HCT116 (cell line): ENCODE measurements around the gene MTG2. TPM values are rescaled to one million over a fixed set of nuclear protein-coding genes. Genes with fewer than 3 reads are reported as not detected.

Experiments used
- ATAC-seq: fragments of 200-7000 bp; cut with Tn5 transposase; 2 replicates; pipeline ENCODE4 v1.9.1; 2020; ENCODE audit warnings: mild to moderate bottlenecking, moderate library complexity
- BruUV-seq: library from RNA; stranded (reverse); fragments of 400-500 nt; replicated peaks from 2 replicates; lab custom pipeline; 2021; lab: Mats Ljungman, UMichigan
- CTCF ChIA-PET: fragments of 300-600 bp; sonication (Branson Sonifier 250); formaldehyde crosslinking; loops from one replicate; lab custom pipeline; 2021; ENCODE audit warnings: antibody characterized with exemption; lab: Charles Lee
- POLR2A ChIA-PET: fragments of 300-600, 350-600 bp; sonication (Branson Sonifier 250); formaldehyde crosslinking; loops from one replicate; lab custom pipeline; 2021; ENCODE audit warnings: antibody characterized with exemption; lab: Charles Lee
- RAD21 ChIA-PET, 2 experiments: fragments of 300-600 bp; sonication (Branson Sonifier 250); formaldehyde crosslinking; loops; one replicate each; lab custom pipeline; 2023; ENCODE audit warnings: low total read pairs in 2 of 2; ENCODE audit not compliant: uncharacterized antibody in 2 of 2, unreplicated experiment in 2 of 2, low non-redundant PET in 1 of 2; lab: Charles Lee
- DNase-seq: peaks from one replicate; pipeline ENCODE4 v3.0.0-alpha.2; 2010; ENCODE audit warnings: low read depth, low spot score
- H2AFZ ChIP-seq: fragments of 200-600 bp; shearing (Covaris generic), sonication (generic); 2 replicates; pipeline ENCODE4 v1.6.1; 2017; ENCODE audit warnings: low read depth, mixed run types, mixed read lengths, antibody characterized with exemption, low read length; ENCODE audit not compliant: poor library complexity, severe bottlenecking
- H3K27ac ChIP-seq: 2 replicates; pipeline ENCODE4 v1.5.1; 2012; ENCODE audit warnings: low read depth, low read length
- H3K27me3 ChIP-seq: fragments of 200-600 bp; sonication (generic); 2 replicates; pipeline ENCODE4 v1.6.1; 2016; ENCODE audit warnings: mixed run types, low read length, mixed read lengths; ENCODE audit not compliant: insufficient read depth
- H3K36me3 ChIP-seq, 2 experiments: fragments of 200-500 bp in 1 of 2; fragments of 200-600 bp in 1 of 2; sonication (Bioruptor generic) in 1 of 2; sonication (generic) in 1 of 2; 2 replicates each; pipeline versions ENCODE4 v1.5.1 to v1.6.1; 2014 to 2016; ENCODE audit warnings: low read length in 2 of 2, inconsistent platforms in 1 of 2, mixed read lengths in 1 of 2, mixed run types in 1 of 2; ENCODE audit not compliant: insufficient read depth in 2 of 2, control insufficient read depth in 1 of 2
- H3K4me1 ChIP-seq, 2 experiments: fragments of 200-600 bp in 1 of 2; sonication (generic) in 1 of 2; 2 replicates each; pipeline versions ENCODE4 v1.5.1 to v1.6.1; 2012 to 2017; ENCODE audit warnings: low read length in 2 of 2, inconsistent platforms in 1 of 2, mild to moderate bottlenecking in 1 of 2, mixed read lengths in 1 of 2, mixed run types in 1 of 2, moderate library complexity in 1 of 2; ENCODE audit not compliant: insufficient read depth in 2 of 2, control insufficient read depth in 1 of 2
- H3K4me2 ChIP-seq: fragments of 200-600 bp; sonication (generic); 2 replicates; pipeline ENCODE4 v1.6.1; 2017; ENCODE audit warnings: mixed run types, low read length, mixed read lengths
- H3K4me3 ChIP-seq, 2 experiments: fragments of 200-600 bp in 1 of 2; sonication (generic) in 1 of 2; replicated peaks in 1 of 2; 2 replicates each; pipeline ENCODE4 v1.5.1; 2011 to 2016; ENCODE audit warnings: low read length in 2 of 2, control low read depth in 1 of 2, low read depth in 1 of 2, mild to moderate bottlenecking in 1 of 2, mixed read lengths in 1 of 2, mixed run types in 1 of 2
- H3K79me2 ChIP-seq: fragments of 200-600 bp; sonication (generic); 2 replicates; pipeline ENCODE4 v1.6.1; 2017; ENCODE audit warnings: mild to moderate bottlenecking, mixed run types, low read length, moderate library complexity, mixed read lengths; ENCODE audit not compliant: insufficient read depth
- H3K9ac ChIP-seq: fragments of 200-600 bp; sonication (generic); 2 replicates; pipeline ENCODE4 v1.6.1; 2016; ENCODE audit warnings: low read length, mixed read lengths
- H3K9me2 ChIP-seq: fragments of 200-600 bp; sonication (generic), shearing (Covaris generic); 2 replicates; pipeline ENCODE4 v1.6.1; 2017; ENCODE audit warnings: mixed run types, mild to moderate bottlenecking, moderate library complexity; ENCODE audit not compliant: insufficient read depth
- H3K9me3 ChIP-seq, 2 experiments: fragments of 200-500 bp in 1 of 2; fragments of 200-600 bp in 1 of 2; sonication (Bioruptor generic) in 1 of 2; sonication (generic) in 1 of 2; 2 replicates each; pipeline ENCODE4 v1.6.1; 2014 to 2017; ENCODE audit warnings: low read length in 2 of 2, mixed read lengths in 2 of 2, inconsistent platforms in 1 of 2, low read depth in 1 of 2, mild to moderate bottlenecking in 1 of 2, mixed run types in 1 of 2, moderate library complexity in 1 of 2; ENCODE audit not compliant: control insufficient read depth in 1 of 2, insufficient read depth in 1 of 2
- H4K20me1 ChIP-seq: fragments of 200-600 bp; sonication (generic), shearing (Covaris generic); 2 replicates; pipeline ENCODE4 v1.6.1; 2017; ENCODE audit warnings: mixed run types, mild to moderate bottlenecking, moderate library complexity; ENCODE audit not compliant: insufficient read depth
- CBX3 ChIP-seq: IDR thresholded peaks from 2 replicates; pipeline ENCODE4 v1.6.1; 2012; ENCODE audit warnings: low read depth
- EZH2phosphoT487 ChIP-seq: fragments of 200-600 bp; IDR thresholded peaks from 2 replicates; pipeline ENCODE4 v1.6.1; 2018; ENCODE audit warnings: antibody characterized with exemption, borderline replicate concordance
- FOSL1 ChIP-seq: IDR thresholded peaks from 2 replicates; pipeline ENCODE4 v1.6.1; 2012; ENCODE audit warnings: low read depth
- POLR2AphosphoS5 ChIP-seq: IDR thresholded peaks from 2 replicates; pipeline ENCODE4 v1.6.1; 2011; ENCODE audit warnings: mild to moderate bottlenecking, low read depth, low read length, moderate library complexity
- RAD21 ChIP-seq: IDR thresholded peaks from 2 replicates; pipeline ENCODE4 v1.6.1; 2012; ENCODE audit warnings: low read depth, mild to moderate bottlenecking
- SIN3A ChIP-seq: IDR thresholded peaks from 2 replicates; pipeline ENCODE4 v1.6.1; 2012; ENCODE audit warnings: low read depth
- SP1 ChIP-seq: IDR thresholded peaks from 2 replicates; pipeline ENCODE4 v1.6.1; 2012; ENCODE audit warnings: low read depth
- ZFX ChIP-seq: fragments of 450-650 bp; IDR thresholded peaks from 2 replicates; pipeline ENCODE4 v1.6.1; 2017
- intact Hi-C: fragments of 100-400 bp; cut with micrococcal nuclease; formaldehyde crosslinking; loops from 2 replicates; pipeline ENCODE4 v1.10.0; 2022
- total RNA-seq: library from RNA; stranded (reverse); gene quantifications from one replicate; pipeline ENCODE4 v1.2.1, GENCODE V29; 2021; ENCODE audit not compliant: unreplicated experiment
- TF ChIP-seq, protein P1 (sequence below): IDR thresholded peaks from 2 replicates; pipeline ENCODE4 v1.6.1; 2012; ENCODE audit warnings: low read depth
- TF ChIP-seq, protein P2 (sequence below): IDR thresholded peaks from 2 replicates; pipeline ENCODE4 v1.6.1; 2012
- TF ChIP-seq, protein P3 (sequence below), 3 experiments: fragments of 200-600 bp in 1 of 3; sonication (generic) in 1 of 3; IDR thresholded peaks in 2 of 3; conservative IDR thresholded peaks in 1 of 3; 2 replicates each; pipeline ENCODE4 v1.5.1; 2012 to 2017; ENCODE audit warnings: low read depth in 2 of 3, low read length in 2 of 3, antibody characterized with exemption in 1 of 3, borderline replicate concordance in 1 of 3, control low read depth in 1 of 3, mild to moderate bottlenecking in 1 of 3, mixed read lengths in 1 of 3, mixed run types in 1 of 3, moderate library complexity in 1 of 3; ENCODE audit not compliant: insufficient read depth in 1 of 3

The MTG2 gene
- total RNA-seq, 1 experiment from 2014 or later: 43.3 TPM

DNA sequence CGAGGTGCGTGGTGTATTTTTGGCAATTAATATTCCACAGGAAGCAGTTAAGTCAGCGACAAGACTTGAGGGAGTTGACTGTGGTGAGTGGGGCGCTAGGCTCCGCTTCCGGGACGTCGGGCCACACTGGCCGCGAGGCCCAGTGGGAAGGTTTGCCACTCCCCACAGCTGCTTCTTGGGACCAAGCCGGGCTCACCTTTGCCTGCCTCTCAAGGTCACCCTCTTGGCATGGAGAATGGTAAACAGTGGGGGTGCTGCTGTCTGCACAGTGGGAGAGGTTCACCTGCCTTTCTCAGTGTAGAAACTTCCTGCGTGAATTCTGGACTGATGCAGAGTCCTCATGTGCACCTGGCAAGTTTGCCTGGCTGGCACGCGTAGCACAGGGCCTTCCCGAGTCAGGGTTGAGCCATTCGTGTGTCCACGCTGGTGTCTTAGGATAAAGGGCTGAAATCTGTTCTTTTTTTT, 61.8 kb downstream of the MTG2 start:
- no peaks in the 10 kb centered on the region for H4K20me1 ChIP-seq
- ATAC-seq: no peak
- H3K27me3 ChIP-seq: no peaks in the 10 kb centered on the region
- ChIA-PET CTCF (no interaction called here), RAD21 (no interaction called here), POLR2A (no interaction called here)
- no peak overlapping the region for H3K4me2 ChIP-seq
- no peak overlapping the region for H3K27ac ChIP-seq
- no peak overlapping the region for H3K4me3 ChIP-seq
- H3K36me3 ChIP-seq: no peaks in the 10 kb centered on the region
- no peaks in the 10 kb centered on the region for H3K9me3 ChIP-seq
- BruUV-seq: no TSS peak
- peaks cover 21% of the 10 kb centered on the region; the same call in 1 of the 2 replicates for H3K79me2 ChIP-seq
- H2AFZ ChIP-seq: no peak overlapping the region
- no peaks in the 10 kb centered on the region for H3K9me2 ChIP-seq
- peaks cover 0 to 6% of the 10 kb centered on the region in 2 experiments; a peak in 1 of 4 replicates for H3K4me1 ChIP-seq
- intact Hi-C loops: no loop called here
- TF ChIP-seq, protein P1, sequence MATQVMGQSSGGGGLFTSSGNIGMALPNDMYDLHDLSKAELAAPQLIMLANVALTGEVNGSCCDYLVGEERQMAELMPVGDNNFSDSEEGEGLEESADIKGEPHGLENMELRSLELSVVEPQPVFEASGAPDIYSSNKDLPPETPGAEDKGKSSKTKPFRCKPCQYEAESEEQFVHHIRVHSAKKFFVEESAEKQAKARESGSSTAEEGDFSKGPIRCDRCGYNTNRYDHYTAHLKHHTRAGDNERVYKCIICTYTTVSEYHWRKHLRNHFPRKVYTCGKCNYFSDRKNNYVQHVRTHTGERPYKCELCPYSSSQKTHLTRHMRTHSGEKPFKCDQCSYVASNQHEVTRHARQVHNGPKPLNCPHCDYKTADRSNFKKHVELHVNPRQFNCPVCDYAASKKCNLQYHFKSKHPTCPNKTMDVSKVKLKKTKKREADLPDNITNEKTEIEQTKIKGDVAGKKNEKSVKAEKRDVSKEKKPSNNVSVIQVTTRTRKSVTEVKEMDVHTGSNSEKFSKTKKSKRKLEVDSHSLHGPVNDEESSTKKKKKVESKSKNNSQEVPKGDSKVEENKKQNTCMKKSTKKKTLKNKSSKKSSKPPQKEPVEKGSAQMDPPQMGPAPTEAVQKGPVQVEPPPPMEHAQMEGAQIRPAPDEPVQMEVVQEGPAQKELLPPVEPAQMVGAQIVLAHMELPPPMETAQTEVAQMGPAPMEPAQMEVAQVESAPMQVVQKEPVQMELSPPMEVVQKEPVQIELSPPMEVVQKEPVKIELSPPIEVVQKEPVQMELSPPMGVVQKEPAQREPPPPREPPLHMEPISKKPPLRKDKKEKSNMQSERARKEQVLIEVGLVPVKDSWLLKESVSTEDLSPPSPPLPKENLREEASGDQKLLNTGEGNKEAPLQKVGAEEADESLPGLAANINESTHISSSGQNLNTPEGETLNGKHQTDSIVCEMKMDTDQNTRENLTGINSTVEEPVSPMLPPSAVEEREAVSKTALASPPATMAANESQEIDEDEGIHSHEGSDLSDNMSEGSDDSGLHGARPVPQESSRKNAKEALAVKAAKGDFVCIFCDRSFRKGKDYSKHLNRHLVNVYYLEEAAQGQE: no peak
- TF ChIP-seq FOSL1: no peak
- no peak for TF ChIP-seq EZH2phosphoT487
- TF ChIP-seq ZFX: no peak
- TF ChIP-seq, protein P2, sequence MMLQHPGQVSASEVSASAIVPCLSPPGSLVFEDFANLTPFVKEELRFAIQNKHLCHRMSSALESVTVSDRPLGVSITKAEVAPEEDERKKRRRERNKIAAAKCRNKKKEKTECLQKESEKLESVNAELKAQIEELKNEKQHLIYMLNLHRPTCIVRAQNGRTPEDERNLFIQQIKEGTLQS: no peak
- no peak for TF ChIP-seq RAD21
- TF ChIP-seq CBX3: no peak
- TF ChIP-seq POLR2AphosphoS5: no peak
- TF ChIP-seq, protein P3, sequence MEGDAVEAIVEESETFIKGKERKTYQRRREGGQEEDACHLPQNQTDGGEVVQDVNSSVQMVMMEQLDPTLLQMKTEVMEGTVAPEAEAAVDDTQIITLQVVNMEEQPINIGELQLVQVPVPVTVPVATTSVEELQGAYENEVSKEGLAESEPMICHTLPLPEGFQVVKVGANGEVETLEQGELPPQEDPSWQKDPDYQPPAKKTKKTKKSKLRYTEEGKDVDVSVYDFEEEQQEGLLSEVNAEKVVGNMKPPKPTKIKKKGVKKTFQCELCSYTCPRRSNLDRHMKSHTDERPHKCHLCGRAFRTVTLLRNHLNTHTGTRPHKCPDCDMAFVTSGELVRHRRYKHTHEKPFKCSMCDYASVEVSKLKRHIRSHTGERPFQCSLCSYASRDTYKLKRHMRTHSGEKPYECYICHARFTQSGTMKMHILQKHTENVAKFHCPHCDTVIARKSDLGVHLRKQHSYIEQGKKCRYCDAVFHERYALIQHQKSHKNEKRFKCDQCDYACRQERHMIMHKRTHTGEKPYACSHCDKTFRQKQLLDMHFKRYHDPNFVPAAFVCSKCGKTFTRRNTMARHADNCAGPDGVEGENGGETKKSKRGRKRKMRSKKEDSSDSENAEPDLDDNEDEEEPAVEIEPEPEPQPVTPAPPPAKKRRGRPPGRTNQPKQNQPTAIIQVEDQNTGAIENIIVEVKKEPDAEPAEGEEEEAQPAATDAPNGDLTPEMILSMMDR (IDR thresholded peaks at IDR 0.05 in 2 of 3, conservative IDR thresholded peaks at IDR 0.05 in 1 of 3; ENCODE audit: borderline replicate concordance in 1 of 3, insufficient read depth in 1 of 3, low read depth in 2 of 3, low read length in 2 of 3): no peak
- no peak for TF ChIP-seq SIN3A
- no peak for TF ChIP-seq SP1
- no peak overlapping the region for H3K9ac ChIP-seq
- no peak for DNase-seq
